AG09309 (cell line): ENCODE data around the gene CHI3L1.

Experiments
- DNase-seq: peaks from one replicate; pipeline ENCODE4 v3.0.0-alpha.2; 2010; ENCODE audit warnings: low read depth
- H3K4me3 ChIP-seq: 2 replicates; pipeline ENCODE4 v1.5.1; 2011; ENCODE audit warnings: mild to moderate bottlenecking, low read depth, low read length, moderate library complexity; ENCODE audit not compliant: control insufficient read depth
- TF ChIP-seq, protein P1 (sequence below): IDR thresholded peaks from 2 replicates; pipeline ENCODE4 v1.5.1; 2011; ENCODE audit warnings: mild to moderate bottlenecking, low read depth, low read length, inconsistent platforms; ENCODE audit not compliant: insufficient read depth, control insufficient read depth; ENCODE audit errors: missing control alignments

Gene CHI3L1

DNA sequence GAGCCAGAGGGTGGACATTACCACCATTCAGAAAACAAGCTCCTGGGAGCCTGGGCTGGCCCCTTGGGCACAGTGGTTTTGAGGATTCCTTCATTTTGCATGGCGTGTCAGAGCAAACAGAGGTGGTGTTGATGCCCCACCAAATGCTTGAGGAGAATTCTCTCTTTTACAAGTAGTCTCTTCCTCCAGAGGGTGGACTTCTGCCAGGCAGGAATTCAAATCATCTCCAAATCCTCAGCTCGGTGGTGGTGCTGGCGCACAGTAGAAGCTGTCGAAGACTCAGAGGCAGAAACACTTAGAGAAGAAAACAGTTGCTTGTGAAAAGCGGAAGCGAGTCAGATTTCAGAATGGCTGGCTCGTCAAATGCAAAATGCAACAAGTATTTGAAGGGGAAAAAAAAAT lies 3.4 kb upstream of the CHI3L1 start:
- no peak overlapping the region for H3K4me3 ChIP-seq
- no peak for DNase-seq
- TF ChIP-seq, protein P1, sequence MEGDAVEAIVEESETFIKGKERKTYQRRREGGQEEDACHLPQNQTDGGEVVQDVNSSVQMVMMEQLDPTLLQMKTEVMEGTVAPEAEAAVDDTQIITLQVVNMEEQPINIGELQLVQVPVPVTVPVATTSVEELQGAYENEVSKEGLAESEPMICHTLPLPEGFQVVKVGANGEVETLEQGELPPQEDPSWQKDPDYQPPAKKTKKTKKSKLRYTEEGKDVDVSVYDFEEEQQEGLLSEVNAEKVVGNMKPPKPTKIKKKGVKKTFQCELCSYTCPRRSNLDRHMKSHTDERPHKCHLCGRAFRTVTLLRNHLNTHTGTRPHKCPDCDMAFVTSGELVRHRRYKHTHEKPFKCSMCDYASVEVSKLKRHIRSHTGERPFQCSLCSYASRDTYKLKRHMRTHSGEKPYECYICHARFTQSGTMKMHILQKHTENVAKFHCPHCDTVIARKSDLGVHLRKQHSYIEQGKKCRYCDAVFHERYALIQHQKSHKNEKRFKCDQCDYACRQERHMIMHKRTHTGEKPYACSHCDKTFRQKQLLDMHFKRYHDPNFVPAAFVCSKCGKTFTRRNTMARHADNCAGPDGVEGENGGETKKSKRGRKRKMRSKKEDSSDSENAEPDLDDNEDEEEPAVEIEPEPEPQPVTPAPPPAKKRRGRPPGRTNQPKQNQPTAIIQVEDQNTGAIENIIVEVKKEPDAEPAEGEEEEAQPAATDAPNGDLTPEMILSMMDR, result no peak

DNA sequence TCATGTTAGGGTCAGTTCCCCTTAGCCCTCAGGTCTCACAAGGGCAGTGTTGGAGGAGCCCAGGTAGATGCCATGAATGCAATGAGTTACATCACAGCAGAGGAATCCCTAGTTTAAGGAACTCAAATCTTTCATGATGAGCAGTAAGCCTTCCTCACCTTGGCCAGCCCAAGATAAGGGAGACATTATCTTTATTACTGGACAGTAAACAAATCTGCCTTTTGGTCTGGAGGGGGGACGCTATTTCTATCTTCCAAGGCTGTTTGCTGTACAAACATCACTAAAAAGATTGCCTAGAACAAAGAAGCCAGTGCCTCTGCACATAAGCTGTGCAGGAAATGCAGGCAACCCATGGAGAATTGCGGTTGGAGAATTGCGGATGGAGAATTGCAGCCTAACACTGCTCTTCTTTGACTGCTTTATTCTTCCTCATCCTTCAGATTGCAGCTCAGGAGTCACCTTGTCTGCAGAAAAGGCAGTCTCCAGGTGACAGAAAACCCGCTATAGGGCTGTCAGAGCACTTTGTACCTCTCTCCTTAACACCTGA lies 2.3 kb upstream of the CHI3L1 start:
- no peak for DNase-seq
- H3K4me3 ChIP-seq, result no peak overlapping the region
- TF ChIP-seq, protein P1, result no peak

DNA sequence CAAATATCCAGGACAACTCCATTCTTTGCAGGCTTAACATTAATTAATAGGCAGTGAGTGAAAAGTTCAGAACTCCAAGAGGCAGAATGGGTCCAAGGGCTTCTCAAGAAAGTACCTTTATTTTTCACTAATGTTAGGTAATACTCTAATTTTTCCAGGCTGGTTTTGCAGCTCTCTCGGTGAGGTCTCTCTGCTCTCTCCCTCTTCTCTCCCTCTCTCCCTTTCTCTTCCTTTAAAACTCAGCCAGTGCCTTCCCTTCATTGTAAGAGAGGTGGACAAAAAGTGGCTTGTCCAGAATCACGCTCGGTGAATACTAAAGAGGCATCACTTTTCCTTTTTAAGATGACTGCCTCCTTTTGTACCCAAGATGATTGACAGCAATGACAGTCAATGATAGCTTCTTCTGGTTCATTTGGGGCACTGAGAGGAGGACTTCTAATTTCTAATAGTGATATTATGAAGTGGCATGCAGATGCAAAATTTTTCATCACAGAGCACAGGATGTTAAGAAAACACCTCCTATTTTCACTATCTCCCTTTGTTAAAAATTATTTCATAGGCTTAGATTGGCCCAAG lies 1.3 kb upstream of the CHI3L1 start:
- H3K4me3 ChIP-seq, result no peak overlapping the region
- DNase-seq, result no peak
- TF ChIP-seq, protein P1, result no peak

DNA sequence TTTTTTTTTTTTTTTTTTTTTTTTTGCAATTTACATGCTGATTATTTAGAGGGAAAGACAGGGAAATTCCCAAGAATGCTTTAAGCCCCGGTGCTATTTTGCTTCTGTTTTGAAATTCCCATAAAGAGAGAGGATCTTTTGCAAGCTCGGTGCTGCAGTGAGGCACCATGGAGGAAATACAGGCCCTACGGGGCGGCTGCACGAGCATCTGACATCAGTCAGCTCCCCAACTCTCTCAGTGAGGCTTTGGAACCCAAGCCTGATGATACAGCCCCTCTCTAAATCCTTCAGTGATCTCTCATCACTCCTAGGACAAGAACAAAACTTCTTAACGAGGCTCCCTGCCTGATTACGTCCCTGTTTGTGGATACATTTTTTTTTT lies 791 bp upstream of the CHI3L1 start:
- no peak overlapping the region for H3K4me3 ChIP-seq
- TF ChIP-seq, protein P1, result no peak
- no peak for DNase-seq

DNA sequence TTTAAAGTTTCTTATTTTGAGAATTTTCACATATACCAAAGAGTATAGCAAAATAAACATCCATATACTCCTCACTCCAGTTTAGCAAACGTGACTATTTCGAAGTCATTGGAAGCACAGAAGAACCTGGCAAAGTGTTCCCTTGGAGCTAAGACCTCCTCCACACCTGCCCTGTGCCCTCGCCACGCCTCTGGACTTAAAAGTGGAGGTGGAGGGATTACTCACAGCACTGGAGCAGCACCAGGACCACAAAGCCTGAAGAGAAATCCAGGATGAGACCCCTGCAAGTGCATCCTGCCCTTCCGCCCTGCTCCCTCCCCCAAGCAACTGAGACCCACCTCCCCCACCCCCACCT lies 436 bp downstream of the CHI3L1 start:
- DNase-seq, result no peak
- no peak overlapping the region for H3K4me3 ChIP-seq
- TF ChIP-seq, protein P1, result no peak

DNA sequence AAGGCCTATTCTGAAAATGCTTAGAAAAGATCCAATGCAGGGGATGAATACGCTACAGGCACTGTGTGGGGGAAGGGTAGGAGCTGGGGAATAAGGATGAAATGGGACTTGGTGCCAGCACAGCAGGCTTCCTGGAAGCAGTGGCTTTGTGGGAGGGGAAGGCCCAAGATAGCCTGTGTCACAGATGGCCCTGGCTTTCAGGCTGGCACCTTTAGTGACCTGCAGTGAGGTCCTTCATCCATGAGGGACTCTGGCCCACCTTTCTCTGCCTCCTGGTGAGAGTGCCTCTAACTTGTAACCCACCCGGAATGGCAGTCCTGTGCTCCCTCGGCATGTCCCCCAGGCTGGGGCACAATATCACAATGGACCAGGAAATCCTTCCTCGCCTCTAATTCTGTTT lies 919 bp downstream of the CHI3L1 start:
- DNase-seq, result no peak
- TF ChIP-seq, protein P1, result no peak
- no peak overlapping the region for H3K4me3 ChIP-seq
